HTR-8/SVneo (cell line): ENCODE results near the gene PKLR.
"Not testable (repeated sequence)": the region's sequence is repeated elsewhere in the genome, so short reads cannot be mapped to it uniquely, and the experiment has no call there.

Experiments used
- DNase-seq: peaks from one replicate; pipeline ENCODE4 v3.0.0; 2011; ENCODE audit warnings: low spot score, mixed read lengths; ENCODE audit not compliant: insufficient read length
- FAIRE-seq: peaks from 2 replicates; lab custom pipeline; 2011; peaks lifted over from hg19 to GRCh38; lab: Jason Lieb, UNC

PKLR gene

GRCh38 chr1:155261852-155262673 lies 39.2 kb downstream of the PKLR start, which contains the start of gene SCAMP3:
TSS of gene SCAMP3 (minus strand) at chr1:155262360. CDS start at chr1:155262151, 209 bp downstream.
- FAIRE-seq (no peak), DNase-seq (peak; percentile 95)

GRCh38 chr1:155261493-155261851 lies 39.8 kb downstream of the PKLR start:
- FAIRE-seq (no peak), DNase-seq (no peak)

- no peak for DNase-seq
- FAIRE-seq = no peak
Measured at GRCh38 chr1:155260276-155260675, 41.0 kb downstream of the PKLR start.

- no peak for FAIRE-seq
- no peak for DNase-seq
Measured at GRCh38 chr1:155256058-155256852, 45.0 kb downstream of the PKLR start.

- FAIRE-seq (no peak), DNase-seq (peak; percentile 76)
Measured at GRCh38 chr1:155255243-155256007, 45.8 kb downstream of the PKLR start, which contains the start of gene ENTREP3. TSS of gene ENTREP3 (minus strand) at chr1:155255483. CDS start at chr1:155254877, 606 bp downstream.

- no peak for DNase-seq
- FAIRE-seq = no peak
Measured at GRCh38 chr1:155254714-155255242, 46.5 kb downstream of the PKLR start.

- FAIRE-seq = no peak
Measured at GRCh38 chr1:155254228-155254713, 47.0 kb downstream of the PKLR start.

GRCh38 chr1:155253797-155254196 lies 47.4 kb downstream of the PKLR start:
- DNase-seq (no peak), FAIRE-seq (no peak)

More at GRCh38 chr1:155254228-155254713, 47.0 kb downstream of the PKLR start:
- no peak for DNase-seq

GRCh38 chr1:155253208-155253607 lies 48.0 kb downstream of the PKLR start:
- DNase-seq (no peak), FAIRE-seq (no peak)

- FAIRE-seq (no peak), DNase-seq (no peak)
Measured at GRCh38 chr1:155251566-155251965, 49.7 kb downstream of the PKLR start.

GRCh38 chr1:155250633-155251449 lies 50.4 kb downstream of the PKLR start:
- peak; percentile 87 for DNase-seq
- no peak for FAIRE-seq

- FAIRE-seq = no peak
- no peak for DNase-seq
Measured at GRCh38 chr1:155250246-155250632, 51.0 kb downstream of the PKLR start.

GRCh38 chr1:155247667-155248553 lies 53.3 kb downstream of the PKLR start:
- FAIRE-seq (no peak), DNase-seq (no peak)

- not testable (repeated sequence) for FAIRE-seq, DNase-seq
Measured at GRCh38 chr1:155246796-155247195, 54.4 kb downstream of the PKLR start.

GRCh38 chr1:155245163-155245524 lies 56.1 kb downstream of the PKLR start:
- DNase-seq (no peak), FAIRE-seq (no peak)

- FAIRE-seq (no peak), DNase-seq (peak; percentile 94)
Measured at GRCh38 chr1:155244368-155245162, 56.7 kb downstream of the PKLR start.

GRCh38 chr1:155242805-155243358 lies 58.4 kb downstream of the PKLR start:
- DNase-seq = no peak
- FAIRE-seq = no peak
